GM15510 (cell line): ENCODE measurements around the gene SH3BP5.

ENCODE experiments used
- POLR2A ChIP-seq: IDR thresholded peaks from 3 replicates; pipeline ENCODE4 v1.6.1; 2011; ENCODE audit warnings: borderline replicate concordance; ENCODE audit not compliant: insufficient read length; ENCODE audit errors: extremely low read depth

SH3BP5 gene

GRCh38 chr3:15294929-15295328 is 37.5 kb downstream of the SH3BP5 start:
- TF ChIP-seq POLR2A, result no peak

- TF ChIP-seq POLR2A, result no peak
These were observed 39.4 kb downstream of the SH3BP5 start for GRCh38 chr3:15292765-15293522.

- TF ChIP-seq POLR2A, result no peak
These were observed 40.5 kb downstream of the SH3BP5 start for GRCh38 chr3:15291589-15292541.

GRCh38 chr3:15290736-15291135 is 41.6 kb downstream of the SH3BP5 start:
- TF ChIP-seq POLR2A, result no peak

- TF ChIP-seq POLR2A, result no peak
These were observed 42.7 kb downstream of the SH3BP5 start for GRCh38 chr3:15289661-15290060.

- no peak for TF ChIP-seq POLR2A
These were observed 43.9 kb downstream of the SH3BP5 start for GRCh38 chr3:15288331-15289035.

GRCh38 chr3:15287565-15288330 is 44.6 kb downstream of the SH3BP5 start:
- no peak for TF ChIP-seq POLR2A

- TF ChIP-seq POLR2A, result no peak
These were observed 46.4 kb downstream of the SH3BP5 start for GRCh38 chr3:15286022-15286421.

- TF ChIP-seq POLR2A, result no peak
These were observed 48.1 kb downstream of the SH3BP5 start for GRCh38 chr3:15284121-15284889.

GRCh38 chr3:15283702-15284101 is 48.7 kb downstream of the SH3BP5 start:
- TF ChIP-seq POLR2A, result no peak

- TF ChIP-seq POLR2A, result no peak
These were observed 50.6 kb downstream of the SH3BP5 start for GRCh38 chr3:15281817-15282216.

- TF ChIP-seq POLR2A, result no peak
These were observed 51.4 kb downstream of the SH3BP5 start for GRCh38 chr3:15280853-15281532.
